T-helper 22 cell (primary cell): ENCODE measurements around the gene SLC5A8.
"Not testable (repeated sequence)": the region's sequence is repeated elsewhere in the genome, so short reads cannot be mapped to it uniquely, and the experiment has no call there.

Source experiments
- DNase-seq: peaks from one replicate; pipeline ENCODE4 v3.0.0-alpha.2; 2020; ENCODE audit warnings: low read depth

Gene SLC5A8

GRCh38 chr12:101172316-101172715, 37.7 kb downstream of the SLC5A8 start:
- DNase-seq = no peak

- DNase-seq = no peak
These were observed 42.0 kb downstream of the SLC5A8 start for GRCh38 chr12:101168001-101168400.

DNA sequence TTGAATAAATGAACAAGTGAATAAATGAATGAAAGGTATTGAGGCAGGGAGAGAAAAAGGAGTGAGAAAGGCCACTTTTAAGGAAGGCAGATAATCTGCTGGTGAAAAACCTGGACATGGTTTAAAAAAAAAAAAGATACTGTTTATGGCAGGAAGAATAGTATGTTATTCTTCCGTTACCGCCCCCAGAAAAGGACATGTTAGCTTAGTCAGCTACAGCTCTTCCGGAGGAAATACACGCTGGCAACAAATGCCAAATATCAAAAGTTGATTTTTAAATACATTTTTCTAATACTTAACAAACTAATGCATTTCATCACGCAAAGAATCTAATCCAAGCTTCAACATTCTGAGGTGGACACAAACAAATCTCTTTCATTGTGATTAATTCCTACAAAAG, 43.2 kb downstream of the SLC5A8 start:
- DNase-seq = no peak

DNA sequence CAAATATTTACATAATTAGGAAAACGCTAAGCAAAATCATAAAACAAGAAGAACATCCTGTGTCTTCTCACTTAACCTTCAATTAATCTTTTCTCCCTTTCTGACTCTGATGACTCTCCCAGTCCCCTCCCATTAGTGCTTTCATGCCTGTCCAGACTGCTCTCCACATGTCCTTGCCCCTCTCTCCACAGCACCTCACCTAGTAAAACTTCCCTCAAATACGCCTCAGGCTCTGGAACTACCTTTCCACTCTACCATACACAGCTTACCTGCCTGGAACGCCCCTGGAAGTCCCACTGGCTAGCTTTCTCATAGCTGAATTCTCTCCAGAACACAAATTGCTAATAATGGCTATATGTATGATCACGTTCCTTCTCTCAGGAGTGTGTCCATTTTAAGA, 44.7 kb downstream of the SLC5A8 start:
- DNase-seq = no peak

DNA sequence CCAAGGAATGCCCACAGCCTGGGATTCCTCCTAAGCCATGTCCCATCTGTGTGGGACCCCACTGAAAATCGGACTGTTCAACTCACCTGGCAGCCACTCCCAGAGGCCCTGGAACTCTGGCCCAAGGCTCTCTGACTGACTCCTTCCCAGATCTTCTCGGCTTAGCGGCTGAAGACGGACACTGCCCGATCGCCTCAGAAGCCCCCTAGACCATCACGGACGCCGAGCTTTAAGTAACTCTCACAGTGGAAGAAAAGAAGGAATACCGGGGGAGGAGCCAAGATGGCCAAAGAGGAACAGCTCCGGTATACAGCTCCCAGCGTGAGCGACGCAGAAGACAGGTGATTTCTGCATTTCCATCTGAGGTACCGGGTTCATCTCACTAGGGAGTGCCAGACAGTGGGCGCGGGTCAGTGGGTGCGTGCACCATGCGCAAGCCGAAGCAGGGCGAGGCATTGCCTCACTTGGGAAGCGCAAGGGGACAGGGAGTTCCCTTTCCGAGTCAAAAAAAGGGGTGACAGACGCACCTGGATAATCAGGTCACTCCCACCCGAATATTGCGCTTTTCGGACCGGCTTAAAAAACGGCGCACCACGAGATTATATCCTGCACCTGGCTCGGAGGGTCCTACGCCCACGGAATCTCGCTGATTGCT, 64.1 kb downstream of the SLC5A8 start:
- not testable (repeated sequence) for DNase-seq

- no peak for DNase-seq
These were observed 82.4 kb downstream of the SLC5A8 start for GRCh38 chr12:101127521-101128219.

- no peak for DNase-seq
These were observed 92.2 kb downstream of the SLC5A8 start for GRCh38 chr12:101117842-101118241.

GRCh38 chr12:101116911-101117310, 93.1 kb downstream of the SLC5A8 start:
- DNase-seq = no peak

GRCh38 chr12:101115326-101115725, 94.7 kb downstream of the SLC5A8 start:
- no peak for DNase-seq

GRCh38 chr12:101111441-101111840, 98.6 kb downstream of the SLC5A8 start:
- DNase-seq = no peak

- no peak for DNase-seq
These were observed 99.2 kb downstream of the SLC5A8 start for GRCh38 chr12:101110866-101111265.

DNA sequence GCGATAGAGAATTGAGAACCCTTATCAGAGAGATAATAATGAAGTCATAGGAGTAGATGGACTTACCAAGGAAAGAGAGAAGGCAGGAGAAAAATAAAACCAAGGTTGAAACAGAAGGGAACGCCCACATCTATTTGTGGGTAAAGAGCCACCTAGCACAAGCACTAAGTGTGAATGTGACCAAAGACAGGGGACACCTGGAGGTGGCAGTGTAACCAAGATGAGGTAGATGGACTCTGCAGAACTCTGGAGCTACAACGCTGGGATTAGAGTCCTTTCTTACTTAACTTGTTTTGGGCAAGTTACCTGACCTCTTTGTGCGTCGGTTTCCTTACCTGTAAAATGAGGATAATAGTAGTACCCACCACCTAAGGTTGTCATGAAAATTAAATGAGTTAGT, 101.9 kb downstream of the SLC5A8 start:
- no peak for DNase-seq

GRCh38 chr12:101107032-101107763, 102.8 kb downstream of the SLC5A8 start:
- DNase-seq = no peak
